HG03064 (cell line): Measurements from ENCODE around the gene RAB40C.

Source experiments
- ATAC-seq: cut with Tn5 transposase; IDR thresholded peaks from one replicate; pipeline ENCODE4 v1.9.1; 2021; ENCODE audit warnings: low read depth; ENCODE audit not compliant: unreplicated experiment

The RAB40C gene

DNA sequence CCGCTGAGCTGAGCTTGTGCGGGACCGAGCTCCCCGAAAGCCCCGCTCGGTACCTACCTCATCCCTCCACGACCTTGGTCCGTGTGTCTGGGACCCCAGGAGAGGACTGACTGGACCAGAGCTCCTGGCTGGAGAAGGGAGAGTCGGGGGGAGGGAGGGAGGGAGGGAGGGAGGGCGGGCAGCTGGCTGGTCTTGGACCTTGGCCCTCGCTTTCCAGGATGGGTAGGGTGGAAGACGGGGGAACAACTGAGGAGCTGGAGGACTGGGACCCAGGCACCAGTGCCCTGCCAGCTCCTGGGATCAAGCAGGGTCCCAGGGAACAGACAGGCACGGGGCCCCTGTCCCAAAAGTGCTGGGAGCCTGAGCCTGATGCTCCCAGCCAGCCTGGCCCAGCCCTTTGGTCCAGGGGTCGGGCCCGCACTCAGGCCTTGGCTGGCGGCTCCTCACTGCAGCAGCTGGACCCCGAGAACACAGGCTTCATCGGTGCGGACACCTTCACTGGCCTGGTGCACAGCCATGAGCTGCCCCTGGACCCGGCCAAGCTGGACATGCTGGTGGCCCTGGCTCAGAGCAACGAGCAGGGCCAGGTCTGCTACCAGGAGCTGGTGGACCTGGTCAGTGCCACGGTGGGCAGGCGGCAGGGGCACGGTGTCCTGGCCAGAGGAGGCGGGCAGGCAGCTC lies 86.2 kb downstream of the RAB40C start:
- no peak for ATAC-seq

DNA sequence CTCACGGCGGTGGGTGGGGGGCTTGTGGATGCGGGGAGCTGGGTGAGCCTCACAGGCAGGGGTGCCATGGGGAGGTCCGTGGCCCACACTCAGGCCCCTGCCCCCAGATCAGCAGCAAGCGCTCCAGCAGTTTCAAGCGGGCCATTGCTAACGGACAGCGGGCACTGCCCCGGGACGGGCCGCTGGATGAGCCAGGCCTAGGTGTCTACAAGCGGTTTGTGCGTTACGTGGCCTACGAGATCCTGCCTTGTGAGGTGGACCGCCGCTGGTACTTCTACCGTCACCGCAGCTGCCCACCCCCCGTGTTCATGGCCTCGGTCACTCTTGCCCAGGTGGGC lies 86.7 kb downstream of the RAB40C start:
- ATAC-seq = no peak

- ATAC-seq = no peak
Measured at GRCh38 chr16:676913-677312, 87.0 kb downstream of the RAB40C start.

- no peak for ATAC-seq
Measured at GRCh38 chr16:677316-678190, 87.7 kb downstream of the RAB40C start.

DNA sequence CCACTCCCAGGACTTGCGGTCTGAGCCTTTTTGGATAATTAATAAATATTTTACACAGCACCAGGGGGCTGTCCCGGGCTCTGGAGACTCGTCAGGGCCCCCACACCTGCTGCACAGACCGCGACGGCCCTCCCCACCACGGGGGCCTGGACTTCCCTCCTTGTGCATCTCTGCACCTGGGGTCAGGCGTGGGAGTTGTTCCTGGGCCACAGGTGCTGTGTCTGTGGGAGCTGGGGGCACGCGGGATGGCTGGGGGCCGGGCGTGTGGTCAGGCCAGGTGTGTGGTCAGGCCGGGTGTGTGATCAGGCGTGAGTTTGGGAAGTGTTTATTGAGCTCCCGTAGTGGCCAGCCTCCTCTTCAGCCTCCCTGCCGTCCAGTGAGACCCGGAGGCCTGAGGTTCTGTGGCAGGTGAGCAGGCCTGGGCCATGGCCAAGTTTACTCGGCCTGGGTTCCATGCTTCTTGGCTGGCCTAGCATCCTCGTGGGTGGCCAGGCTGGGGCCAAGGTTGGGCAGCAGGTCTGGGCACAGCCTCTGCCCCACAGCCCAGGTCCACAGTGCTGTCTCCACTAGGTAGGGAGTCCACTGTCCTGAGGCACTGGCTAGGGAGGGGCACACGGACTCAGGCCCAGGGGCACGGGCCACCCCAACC lies 88.5 kb downstream of the RAB40C start:
- no peak for ATAC-seq
